Central memory CD8-positive, alpha-beta T cell (primary cell): Measurements from ENCODE around the gene AFF2.

ENCODE experiments used
- ATAC-seq: fragments of 150-1000 bp; cut with Tn5 transposase; replicated peaks from 2 replicates; pipeline ENCODE4 v1.10.0; 2022; ENCODE audit warnings: mild to moderate bottlenecking, moderate FRiP score, moderate number of reproducible peaks; ENCODE audit not compliant: poor library complexity, severe bottlenecking; ENCODE audit errors: extremely low read depth
- DNase-seq, 2 donors: peaks; one replicate each; pipeline ENCODE4 v3.0.0; 2021; ENCODE audit warnings: low spot score in 2 of 2
- H3K27ac Mint-ChIP-seq: one replicate; pipeline ENCODE4 v1.8.0; 2022; ENCODE audit warnings: low read depth, mild to moderate bottlenecking, moderate library complexity, mixed read lengths
- H3K27me3 Mint-ChIP-seq: one replicate; pipeline ENCODE4 v1.8.0; 2022; ENCODE audit warnings: mixed read lengths
- H3K36me3 Mint-ChIP-seq: one replicate; pipeline ENCODE4 v1.8.0; 2022; ENCODE audit warnings: mild to moderate bottlenecking, moderate library complexity, mixed read lengths; ENCODE audit not compliant: insufficient read depth
- H3K4me1 Mint-ChIP-seq: one replicate; pipeline ENCODE4 v1.8.0; 2022; ENCODE audit warnings: mixed read lengths
- H3K4me3 Mint-ChIP-seq: one replicate; pipeline ENCODE4 v1.8.0; 2022; ENCODE audit warnings: mild to moderate bottlenecking, moderate library complexity, mixed read lengths
- H3K9me3 Mint-ChIP-seq: one replicate; pipeline ENCODE4 v1.8.0; 2022; ENCODE audit warnings: mixed read lengths

AFF2 gene

DNA sequence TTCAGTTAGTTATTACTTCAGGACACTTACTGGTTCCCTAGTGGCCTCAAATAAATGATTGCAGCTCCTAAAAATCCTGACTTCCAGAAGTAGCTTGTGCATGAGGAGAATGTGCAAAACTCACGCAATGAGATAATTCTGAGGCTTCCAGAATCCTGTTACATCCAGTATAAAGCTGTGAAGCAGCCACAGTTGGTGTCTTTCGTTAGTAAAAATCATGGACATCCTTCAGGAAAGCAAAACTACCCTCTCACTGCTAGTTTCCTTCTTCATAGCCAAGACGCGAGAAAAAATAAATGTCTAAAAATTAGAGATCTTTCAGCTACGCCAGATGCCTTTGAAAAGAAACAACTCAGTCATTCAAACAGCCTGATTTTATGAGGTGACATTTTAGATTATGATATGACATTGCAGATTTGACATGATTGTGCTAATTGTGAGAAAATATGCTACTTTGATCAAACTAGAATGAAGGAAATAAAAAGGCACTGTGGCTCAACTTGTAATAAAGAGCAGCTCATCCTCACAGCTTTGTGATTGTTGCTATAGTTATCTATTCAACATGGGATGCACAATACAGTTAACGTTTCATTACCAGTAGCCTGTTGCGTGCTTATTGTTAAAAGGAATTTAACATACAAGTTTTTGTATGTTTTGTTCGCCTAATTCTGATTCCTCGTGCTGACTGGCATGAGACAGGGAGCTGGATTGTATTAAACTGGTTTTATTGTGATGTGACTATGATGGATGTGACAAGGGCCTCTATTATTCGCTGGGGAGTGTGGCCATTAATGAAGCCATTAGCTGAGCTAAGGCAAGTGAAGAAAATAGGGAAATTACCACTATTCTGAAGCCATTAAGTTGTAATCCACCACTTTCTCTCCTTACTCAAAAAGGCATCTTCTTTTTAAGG is 40.5 kb downstream of the AFF2 start:
- ATAC-seq (no peak), DNase-seq (no peak)
- H3K9me3 Mint-ChIP-seq = no peaks in the 10 kb centered on the region
- H3K4me3 Mint-ChIP-seq = no peak overlapping the region
- H3K27me3 Mint-ChIP-seq = no peaks in the 10 kb centered on the region
- H3K36me3 Mint-ChIP-seq = no peaks in the 10 kb centered on the region
- H3K4me1 Mint-ChIP-seq = no peaks in the 10 kb centered on the region
- no peak overlapping the region for H3K27ac Mint-ChIP-seq

DNA sequence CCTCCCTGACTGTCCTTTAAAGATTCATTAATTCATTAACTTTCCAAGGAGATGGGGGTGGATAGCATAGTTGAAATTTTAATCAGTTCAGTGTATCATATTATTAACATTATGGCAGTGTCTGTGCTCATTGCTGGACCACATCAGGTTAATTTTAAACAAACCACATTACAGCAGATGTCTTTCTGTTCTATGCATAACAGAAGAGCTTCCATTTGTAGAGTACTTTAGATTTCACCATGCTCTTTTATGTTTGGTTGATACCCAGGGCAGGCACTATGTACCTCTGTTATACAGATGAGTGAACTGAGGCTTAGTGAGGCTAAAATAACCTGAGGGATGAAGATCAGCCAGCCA is 41.1 kb downstream of the AFF2 start:
- H3K4me3 Mint-ChIP-seq = no peak overlapping the region
- no peak overlapping the region for H3K27ac Mint-ChIP-seq
- ATAC-seq (no peak), DNase-seq (no peak)
- H3K36me3 Mint-ChIP-seq = no peaks in the 10 kb centered on the region
- H3K4me1 Mint-ChIP-seq = no peaks in the 10 kb centered on the region
- H3K9me3 Mint-ChIP-seq = no peaks in the 10 kb centered on the region
- no peaks in the 10 kb centered on the region for H3K27me3 Mint-ChIP-seq

DNA sequence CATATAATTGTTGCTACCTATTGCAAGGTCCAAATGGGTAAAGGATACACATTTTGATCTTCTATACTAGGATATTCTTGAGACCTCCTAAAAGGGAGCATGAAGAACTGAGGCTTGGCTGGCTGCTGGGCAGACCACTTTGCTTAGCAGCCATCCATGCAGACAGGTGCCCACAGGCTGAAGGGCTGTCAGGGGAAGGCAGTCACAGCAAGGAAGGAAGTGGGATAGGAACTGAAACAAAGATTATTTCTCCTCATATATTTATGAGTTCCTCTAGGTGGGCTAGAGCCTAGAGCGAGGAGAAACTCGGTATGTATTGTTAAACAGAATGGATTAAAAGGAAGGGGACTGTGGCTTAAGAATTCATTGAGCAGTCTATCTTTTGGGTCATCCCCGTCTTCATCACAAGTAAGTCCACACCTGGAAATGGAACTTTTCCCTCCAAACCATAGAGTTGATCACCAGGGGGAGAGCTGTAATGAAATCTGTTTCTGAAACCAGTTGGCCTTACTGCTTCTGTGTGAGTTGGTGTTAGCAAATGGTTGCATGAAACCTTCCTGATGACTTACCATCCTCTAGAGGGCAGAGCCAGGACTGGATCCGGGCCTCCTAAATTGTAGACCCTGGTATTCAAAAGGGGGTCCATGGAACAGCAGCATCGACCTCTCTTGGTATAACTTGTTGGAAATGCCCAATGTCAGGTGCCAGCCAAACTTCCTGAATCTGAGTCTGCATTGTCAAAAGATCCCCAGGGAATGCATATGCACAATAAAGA is 42.3 kb downstream of the AFF2 start:
- DNase-seq (no peak), ATAC-seq (no peak)
- H3K27ac Mint-ChIP-seq = no peak overlapping the region
- no peaks in the 10 kb centered on the region for H3K27me3 Mint-ChIP-seq
- H3K4me3 Mint-ChIP-seq = no peak overlapping the region
- no peaks in the 10 kb centered on the region for H3K9me3 Mint-ChIP-seq
- no peaks in the 10 kb centered on the region for H3K4me1 Mint-ChIP-seq
- H3K36me3 Mint-ChIP-seq = no peaks in the 10 kb centered on the region

DNA sequence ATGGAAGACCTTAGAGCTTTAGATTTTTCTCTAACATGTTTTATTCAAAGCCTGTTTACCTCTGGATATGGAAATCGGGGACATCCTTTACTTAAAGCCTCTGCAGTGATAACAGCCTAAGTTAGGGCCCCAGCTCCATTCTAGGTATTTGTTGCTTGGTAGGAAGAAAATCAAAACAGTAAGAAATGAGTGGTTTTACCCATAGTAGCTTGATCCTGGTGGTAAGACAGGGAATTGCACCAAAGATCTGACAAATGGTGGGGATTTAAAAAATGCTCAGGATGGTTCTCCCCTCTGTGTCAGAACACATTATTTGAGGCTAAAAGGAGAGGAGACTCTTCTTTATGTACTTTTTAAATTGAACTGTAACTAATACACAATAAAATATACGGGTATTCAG is 52.4 kb downstream of the AFF2 start:
- DNase-seq = no peak
- Mint-ChIP-seq H3K4me1 (no peaks in the 10 kb centered on the region), H3K36me3 (no peaks in the 10 kb centered on the region), H3K27me3 (no peaks in the 10 kb centered on the region), H3K9me3 (no peaks in the 10 kb centered on the region), H3K27ac (no peak overlapping the region), H3K4me3 (no peak overlapping the region)
- no peak for ATAC-seq

DNA sequence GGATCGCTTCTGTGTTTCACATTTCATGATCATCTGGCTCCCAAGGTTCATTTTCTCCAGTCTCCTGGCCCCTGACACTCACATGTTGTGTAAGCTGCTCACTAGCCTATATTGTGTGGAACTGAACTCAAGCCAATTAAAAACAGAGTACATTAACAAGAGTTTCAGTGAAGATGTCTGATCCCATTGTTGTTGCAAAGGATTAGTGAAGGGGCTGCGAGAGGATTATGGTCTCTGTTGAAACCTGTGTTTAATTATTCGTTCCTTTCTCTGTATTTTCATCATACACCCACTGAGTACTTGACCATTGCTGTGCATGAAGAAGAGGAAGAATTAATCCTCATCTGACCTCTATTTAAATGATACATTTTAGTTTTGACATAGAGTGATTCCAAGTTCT is 54.7 kb downstream of the AFF2 start:
- no peak overlapping the region for H3K4me3 Mint-ChIP-seq
- ATAC-seq (no peak), DNase-seq (no peak)
- no peak overlapping the region for H3K27ac Mint-ChIP-seq
- H3K9me3 Mint-ChIP-seq = no peaks in the 10 kb centered on the region
- peaks cover 2% of the 10 kb centered on the region for H3K36me3 Mint-ChIP-seq
- no peaks in the 10 kb centered on the region for H3K27me3 Mint-ChIP-seq
- H3K4me1 Mint-ChIP-seq = no peaks in the 10 kb centered on the region

DNA sequence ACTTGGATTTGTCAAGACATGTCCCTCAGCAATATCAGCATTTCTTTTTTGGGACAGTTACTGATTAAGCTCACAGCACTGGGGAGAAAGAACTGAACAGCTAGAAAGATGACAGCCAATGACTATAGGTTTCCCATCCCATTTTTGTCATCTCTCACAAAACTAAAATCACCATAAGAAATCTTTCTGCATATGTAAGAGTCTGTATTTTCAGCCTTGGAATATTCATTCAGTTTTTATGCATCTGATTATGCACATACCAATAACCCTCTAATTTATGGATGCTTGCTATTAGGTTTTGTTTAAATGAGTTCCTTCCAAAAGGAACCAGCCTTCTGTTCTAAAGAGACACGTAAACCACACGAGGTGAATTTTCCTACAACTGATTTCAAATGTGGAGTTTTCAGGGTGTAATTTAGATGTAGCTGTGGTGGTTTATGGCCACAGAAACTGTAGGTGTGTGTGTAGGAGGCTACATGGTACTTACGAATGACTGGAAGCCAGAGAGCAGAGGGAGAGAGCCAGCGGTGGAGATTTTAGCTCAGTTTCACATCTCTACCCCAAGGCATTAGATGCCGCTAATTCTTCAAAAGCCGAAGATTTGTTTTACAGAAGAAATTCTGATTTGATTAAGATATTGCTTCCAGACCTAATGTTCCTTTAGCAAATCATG is 55.3 kb downstream of the AFF2 start:
- no peaks in the 10 kb centered on the region for H3K27me3 Mint-ChIP-seq
- no peak overlapping the region for H3K4me3 Mint-ChIP-seq
- H3K4me1 Mint-ChIP-seq = no peaks in the 10 kb centered on the region
- H3K27ac Mint-ChIP-seq = no peak overlapping the region
- ATAC-seq (no peak), DNase-seq (no peak)
- H3K36me3 Mint-ChIP-seq = peaks cover 2% of the 10 kb centered on the region
- no peaks in the 10 kb centered on the region for H3K9me3 Mint-ChIP-seq

DNA sequence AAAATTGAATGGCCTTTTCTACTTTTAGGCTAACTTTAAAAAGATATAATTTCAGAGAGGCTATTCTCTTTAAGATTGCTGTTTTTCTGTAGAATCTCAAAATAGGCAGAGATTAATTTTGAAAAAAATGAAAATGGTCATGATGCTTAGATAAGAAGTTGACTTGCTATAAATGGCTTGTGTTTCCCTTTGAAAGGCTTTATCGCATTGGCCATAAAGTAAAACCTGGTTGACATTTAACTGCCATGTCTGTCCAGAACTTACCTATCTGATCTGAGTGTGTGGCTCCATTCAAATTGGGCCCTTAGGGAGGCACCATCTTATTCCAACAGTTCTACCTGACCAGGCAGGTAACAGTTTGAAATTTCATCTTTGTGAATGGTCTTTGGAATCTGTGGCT is 56.1 kb downstream of the AFF2 start:
- H3K4me3 Mint-ChIP-seq = no peak overlapping the region

DNA sequence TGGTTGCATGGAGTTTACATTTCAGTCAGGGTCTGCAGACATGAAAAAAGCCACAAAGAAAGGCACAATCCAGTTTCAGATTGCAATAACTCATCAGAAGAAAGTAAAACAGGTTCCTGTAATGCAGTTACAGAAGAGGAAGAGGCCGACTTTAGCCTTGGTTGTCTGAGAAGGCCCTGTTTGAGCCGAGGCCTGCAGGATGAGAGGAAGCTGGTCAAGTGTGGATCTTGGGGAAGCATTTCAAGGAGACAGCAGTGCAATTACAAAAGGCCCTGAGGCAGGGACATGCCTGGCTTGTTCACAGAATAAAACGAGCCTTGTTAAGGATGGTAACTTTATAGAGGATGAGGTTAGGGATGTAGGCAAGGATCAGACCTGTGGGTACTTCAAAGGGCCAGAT is 62.4 kb downstream of the AFF2 start:
- Mint-ChIP-seq H3K4me3 (no peak overlapping the region), H3K36me3 (peaks cover 2% of the 10 kb centered on the region), H3K9me3 (no peaks in the 10 kb centered on the region), H3K27ac (no peak overlapping the region), H3K4me1 (peaks cover 6% of the 10 kb centered on the region), H3K27me3 (no peaks in the 10 kb centered on the region)
- ATAC-seq = no peak
- no peak for DNase-seq

More for the DNA sequence above, 56.1 kb downstream of the AFF2 start:
- H3K36me3 Mint-ChIP-seq = peaks cover 2% of the 10 kb centered on the region
- ATAC-seq (no peak), DNase-seq (no peak)
- H3K9me3 Mint-ChIP-seq = no peaks in the 10 kb centered on the region
- no peak overlapping the region for H3K27ac Mint-ChIP-seq
- no peaks in the 10 kb centered on the region for H3K27me3 Mint-ChIP-seq
- H3K4me1 Mint-ChIP-seq = no peaks in the 10 kb centered on the region

DNA sequence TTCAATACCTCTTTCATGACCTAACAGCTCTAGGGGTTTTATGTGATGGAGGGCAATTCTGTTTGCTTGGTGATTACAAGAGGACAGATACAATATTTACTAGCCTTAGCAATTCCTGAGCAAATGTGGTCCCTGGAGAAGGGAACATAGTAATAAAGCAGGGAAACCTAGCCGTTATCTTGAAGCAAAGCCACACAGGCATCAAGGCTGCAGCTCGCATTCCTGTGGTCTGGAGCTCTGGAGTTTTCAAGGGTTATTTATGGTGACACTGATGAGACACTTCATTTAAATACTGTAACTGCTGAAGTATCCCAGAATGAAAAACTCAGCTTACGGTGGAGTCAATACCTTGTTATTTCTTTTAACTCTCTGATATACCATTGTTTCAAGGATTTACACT is 66.8 kb downstream of the AFF2 start:
- no peaks in the 10 kb centered on the region for H3K36me3 Mint-ChIP-seq
- ATAC-seq (no peak), DNase-seq (no peak)
- no peaks in the 10 kb centered on the region for H3K27me3 Mint-ChIP-seq
- H3K4me3 Mint-ChIP-seq = no peak overlapping the region
- H3K27ac Mint-ChIP-seq = no peak overlapping the region
- H3K9me3 Mint-ChIP-seq = no peaks in the 10 kb centered on the region
- H3K4me1 Mint-ChIP-seq = peaks cover 6% of the 10 kb centered on the region

DNA sequence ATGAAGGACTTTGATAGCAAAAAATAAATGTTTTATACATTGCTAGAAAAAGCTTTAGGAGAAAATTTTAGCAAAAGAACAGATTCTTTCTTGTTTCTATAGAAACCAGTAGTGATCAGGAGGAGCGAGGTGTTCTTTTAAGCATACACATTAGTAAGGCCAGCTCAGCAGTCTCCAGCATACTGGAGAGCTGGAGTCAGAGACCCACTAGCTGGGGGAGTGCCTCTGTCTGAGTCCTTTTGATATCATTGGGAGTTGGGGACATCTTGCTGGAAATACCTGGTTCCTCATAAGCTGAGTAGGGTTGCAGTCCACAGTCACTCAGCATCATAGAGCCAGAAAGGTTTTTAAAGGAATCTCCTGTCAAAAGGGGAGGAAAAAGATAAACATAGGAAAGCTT is 67.4 kb downstream of the AFF2 start:
- H3K9me3 Mint-ChIP-seq = no peaks in the 10 kb centered on the region
- no peak for DNase-seq
- no peak for ATAC-seq
- peaks cover 3% of the 10 kb centered on the region for H3K4me1 Mint-ChIP-seq
- H3K4me3 Mint-ChIP-seq = no peak overlapping the region
- H3K27ac Mint-ChIP-seq = no peak overlapping the region
- no peaks in the 10 kb centered on the region for H3K27me3 Mint-ChIP-seq
- no peaks in the 10 kb centered on the region for H3K36me3 Mint-ChIP-seq

DNA sequence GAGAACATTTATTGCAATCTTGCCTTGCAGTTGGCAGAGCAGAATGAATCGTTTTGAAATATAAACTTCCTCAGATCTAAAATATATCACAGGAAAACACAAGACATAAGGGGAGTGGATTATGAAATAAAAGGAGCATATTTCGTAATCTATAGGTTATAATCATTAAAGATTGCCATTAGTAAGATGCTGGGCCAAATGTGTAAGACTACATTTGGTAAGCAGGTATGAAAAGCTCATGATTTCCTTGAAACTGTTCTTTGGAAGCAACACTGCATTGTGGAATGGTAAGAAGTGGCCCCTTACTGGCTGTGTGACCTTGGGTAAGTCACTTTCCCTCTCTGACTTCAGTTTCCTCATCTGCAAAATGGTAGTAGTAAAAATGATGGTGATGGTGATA is 68.3 kb downstream of the AFF2 start:
- DNase-seq (no peak), ATAC-seq (no peak)
- H3K36me3 Mint-ChIP-seq = no peaks in the 10 kb centered on the region
- no peaks in the 10 kb centered on the region for H3K27me3 Mint-ChIP-seq
- H3K9me3 Mint-ChIP-seq = no peaks in the 10 kb centered on the region
- H3K4me3 Mint-ChIP-seq = no peak overlapping the region
- no peaks in the 10 kb centered on the region for H3K4me1 Mint-ChIP-seq
- H3K27ac Mint-ChIP-seq = no peak overlapping the region

DNA sequence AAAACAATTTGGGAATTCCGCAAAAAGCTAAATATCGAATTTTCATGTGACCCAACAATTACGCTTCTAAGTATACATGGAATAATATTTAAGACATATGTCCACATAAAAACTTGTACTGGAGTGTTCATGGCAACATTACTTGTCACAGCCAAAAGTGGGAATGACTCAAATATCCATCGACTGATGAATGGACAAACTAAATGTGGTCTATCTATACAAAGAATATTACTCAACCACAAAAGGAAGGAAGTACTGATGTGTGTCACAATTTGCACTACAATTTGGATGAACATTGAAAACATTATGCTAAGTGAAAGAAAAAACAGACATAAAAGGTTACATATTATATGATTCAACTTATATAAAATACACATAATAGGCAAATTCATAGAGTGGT is 71.9 kb downstream of the AFF2 start:
- ATAC-seq (no peak), DNase-seq (no peak)
- H3K27me3 Mint-ChIP-seq = no peaks in the 10 kb centered on the region
- H3K4me3 Mint-ChIP-seq = no peak overlapping the region
- no peak overlapping the region for H3K27ac Mint-ChIP-seq
- no peaks in the 10 kb centered on the region for H3K36me3 Mint-ChIP-seq
- H3K9me3 Mint-ChIP-seq = no peaks in the 10 kb centered on the region
- no peaks in the 10 kb centered on the region for H3K4me1 Mint-ChIP-seq

DNA sequence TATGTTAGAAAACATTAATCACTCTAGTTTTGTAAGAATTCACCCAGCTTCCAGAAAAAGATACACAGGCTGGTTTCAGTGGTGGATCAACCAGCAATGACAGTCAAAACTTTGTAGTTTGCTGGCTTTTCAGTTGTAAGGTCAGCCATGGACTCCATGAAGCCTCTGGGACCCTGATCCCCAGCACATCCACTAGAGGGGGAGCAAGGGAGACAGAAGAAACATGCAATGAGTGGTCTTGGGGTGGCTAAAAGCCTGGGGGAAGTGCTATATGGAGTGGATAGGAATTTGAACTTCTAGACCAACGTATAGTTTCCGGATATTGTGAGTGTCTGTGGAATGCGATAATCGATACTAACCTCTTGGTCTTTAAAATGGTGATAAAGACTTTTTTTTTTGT is 72.7 kb downstream of the AFF2 start:
- no peaks in the 10 kb centered on the region for H3K9me3 Mint-ChIP-seq

More for the DNA sequence above, 72.7 kb downstream of the AFF2 start:
- no peaks in the 10 kb centered on the region for H3K4me1 Mint-ChIP-seq
- ATAC-seq (no peak), DNase-seq (no peak)
- H3K27ac Mint-ChIP-seq = no peak overlapping the region
- H3K4me3 Mint-ChIP-seq = no peak overlapping the region
- no peaks in the 10 kb centered on the region for H3K27me3 Mint-ChIP-seq
- H3K36me3 Mint-ChIP-seq = no peaks in the 10 kb centered on the region
